GM19397 (cell line): Measurements from ENCODE around the gene KIF16B.

Experiments
- ATAC-seq: cut with Tn5 transposase; IDR thresholded peaks from one replicate; pipeline ENCODE4 v1.9.1; 2021; ENCODE audit warnings: mild to moderate bottlenecking, moderate library complexity; ENCODE audit not compliant: unreplicated experiment

The KIF16B gene

GRCh38 chr20:16308754-16309153 is 264.5 kb downstream of the KIF16B start:
- no peak for ATAC-seq

DNA sequence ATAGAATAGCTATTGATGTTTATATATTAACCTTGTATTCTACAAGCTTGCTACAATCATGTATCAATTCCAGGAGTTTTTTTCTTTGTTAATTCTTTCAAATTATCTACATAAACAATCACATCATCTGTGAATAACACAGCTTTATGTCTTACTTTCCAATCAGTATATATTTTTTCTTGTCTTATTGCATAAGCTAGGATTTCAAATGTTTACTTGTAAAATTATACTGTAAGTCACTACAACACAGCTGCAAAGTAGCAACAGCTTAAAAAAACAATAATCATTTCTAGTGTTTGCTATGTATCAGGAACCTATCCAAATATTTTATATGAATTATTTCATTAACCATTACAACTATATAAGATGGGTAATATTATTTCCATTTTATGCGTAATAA is 270.4 kb downstream of the KIF16B start:
- no peak for ATAC-seq

DNA sequence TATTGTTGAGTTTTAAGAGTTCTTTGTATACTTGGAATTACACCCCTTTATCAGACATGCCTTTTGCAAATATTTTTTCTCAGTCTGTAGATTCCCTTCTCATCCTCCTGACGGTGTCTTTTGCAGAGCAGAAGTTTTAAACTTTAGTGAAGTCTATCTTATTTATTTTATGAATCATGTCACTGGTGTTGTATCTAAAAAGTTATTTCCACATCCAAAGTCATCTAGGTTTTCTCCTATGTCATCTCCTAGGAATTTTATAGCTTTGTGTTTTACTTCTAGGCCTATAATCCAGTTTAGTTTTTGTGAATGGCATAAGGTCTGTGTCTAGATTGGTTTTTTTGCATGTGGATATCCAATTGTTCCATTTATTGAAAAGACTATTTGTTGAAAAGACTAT is 271.3 kb downstream of the KIF16B start:
- ATAC-seq: no peak

DNA sequence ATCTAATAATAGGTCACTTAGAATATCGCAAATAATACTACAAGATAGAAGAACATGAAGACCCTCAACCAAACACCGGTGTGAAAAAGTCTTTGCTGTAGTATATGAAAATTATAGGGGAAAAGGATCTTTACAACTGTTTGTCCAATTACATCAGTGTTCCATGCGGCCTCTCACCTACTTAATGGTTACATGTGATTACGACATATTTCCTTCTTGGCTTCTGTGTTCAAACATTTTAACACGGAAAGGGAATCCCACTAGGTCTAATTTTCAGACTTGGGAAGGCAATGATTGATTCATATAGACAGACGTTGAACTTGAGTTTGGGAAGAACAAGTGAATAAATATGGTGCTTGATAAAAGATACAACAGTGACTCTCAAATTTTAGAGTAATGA is 273.4 kb downstream of the KIF16B start:
- ATAC-seq: no peak

GRCh38 chr20:16296931-16297330 is 276.3 kb downstream of the KIF16B start:
- ATAC-seq: no peak

- no peak for ATAC-seq
Observed at GRCh38 chr20:16295534-16295933, 277.7 kb downstream of the KIF16B start.

- no peak for ATAC-seq
Observed at GRCh38 chr20:16293590-16293989, 279.7 kb downstream of the KIF16B start.

DNA sequence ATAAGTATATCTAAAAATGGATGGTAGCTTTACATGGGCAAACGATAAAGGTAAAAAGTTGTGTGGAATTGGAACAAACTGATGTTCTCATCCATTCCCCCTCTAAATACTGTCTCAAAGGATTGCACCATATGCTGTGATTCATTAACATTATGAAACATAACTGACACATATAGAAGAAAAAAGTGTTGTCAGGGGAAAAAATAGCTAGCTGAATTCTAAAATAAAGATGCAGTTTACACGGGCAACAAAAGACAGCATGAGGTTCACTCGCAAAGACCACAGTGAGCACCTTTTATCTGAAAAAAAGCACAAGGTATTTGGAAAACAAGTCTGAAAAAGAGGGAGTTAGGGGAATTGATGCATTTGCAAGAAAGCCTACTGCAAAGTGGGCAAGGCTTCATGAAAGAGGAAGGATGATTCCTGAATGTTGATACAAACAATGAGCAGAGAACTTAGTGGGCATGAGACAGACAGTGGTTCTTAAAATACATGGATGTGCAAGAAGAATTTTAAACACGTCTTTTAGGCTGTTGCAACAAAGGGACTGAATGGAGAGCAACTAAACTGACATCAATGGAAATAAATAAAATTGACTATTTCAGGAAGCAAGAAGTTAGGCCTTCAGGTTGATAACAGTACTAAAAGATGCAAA is 280.9 kb downstream of the KIF16B start:
- ATAC-seq: no peak

DNA sequence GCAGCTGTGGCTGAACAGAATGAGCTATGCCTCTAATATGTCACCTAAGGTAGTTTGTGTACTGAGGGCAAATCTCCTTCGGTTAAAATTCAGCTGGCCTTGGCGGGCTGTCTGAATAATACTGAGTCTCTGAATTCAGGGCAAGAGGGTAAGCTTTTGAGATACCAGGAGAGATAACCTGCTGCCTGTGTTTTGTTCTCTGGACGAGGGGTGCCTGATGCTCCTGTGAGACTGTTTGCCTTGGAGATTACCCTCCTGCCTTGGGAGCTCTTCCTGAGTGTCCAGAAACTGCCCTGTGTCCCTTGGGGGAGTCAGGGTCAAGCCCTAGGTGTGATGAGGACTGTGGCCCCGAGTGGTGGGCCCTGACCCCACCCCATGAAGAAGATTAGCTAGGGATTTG is 282.9 kb downstream of the KIF16B start:
- ATAC-seq: no peak

GRCh38 chr20:16287776-16288175 is 285.5 kb downstream of the KIF16B start:
- ATAC-seq: no peak

GRCh38 chr20:16286601-16287000 is 286.6 kb downstream of the KIF16B start:
- ATAC-seq: no peak

DNA sequence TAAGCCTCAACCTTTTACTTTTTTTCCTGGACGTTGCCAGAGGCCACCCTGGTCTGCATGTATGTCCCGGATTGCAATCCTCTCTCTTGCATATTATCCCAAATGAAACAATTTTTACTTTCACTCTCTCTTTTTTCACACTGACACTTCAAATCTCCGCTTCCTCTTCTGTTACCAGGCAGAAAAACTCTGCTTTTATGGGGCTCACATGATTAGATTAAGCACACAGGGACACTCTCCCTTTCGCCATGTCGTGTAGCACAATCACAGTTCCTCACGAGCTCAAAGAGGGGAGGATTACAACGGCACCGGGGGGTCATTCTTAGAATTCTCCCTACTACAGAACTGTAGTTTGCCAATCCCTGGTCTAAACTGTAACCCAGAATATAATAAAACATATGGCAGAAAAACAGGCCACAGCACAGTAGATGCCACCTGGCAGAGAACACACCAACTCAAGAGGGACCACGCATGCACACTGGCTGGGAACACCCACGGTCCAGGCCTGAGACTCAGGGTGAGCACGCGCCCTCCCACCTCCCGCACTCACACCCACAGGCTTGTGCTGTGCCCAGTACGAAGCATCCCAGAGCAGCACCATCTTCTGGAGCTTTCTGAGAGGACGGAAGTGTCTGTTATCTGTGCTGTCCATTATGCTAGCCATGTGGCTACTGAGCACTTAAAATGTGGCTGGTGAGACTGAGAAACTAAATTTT is 288.7 kb downstream of the KIF16B start:
- ATAC-seq: no peak

- ATAC-seq: no peak
Observed at GRCh38 chr20:16283978-16284377, 289.3 kb downstream of the KIF16B start.

DNA sequence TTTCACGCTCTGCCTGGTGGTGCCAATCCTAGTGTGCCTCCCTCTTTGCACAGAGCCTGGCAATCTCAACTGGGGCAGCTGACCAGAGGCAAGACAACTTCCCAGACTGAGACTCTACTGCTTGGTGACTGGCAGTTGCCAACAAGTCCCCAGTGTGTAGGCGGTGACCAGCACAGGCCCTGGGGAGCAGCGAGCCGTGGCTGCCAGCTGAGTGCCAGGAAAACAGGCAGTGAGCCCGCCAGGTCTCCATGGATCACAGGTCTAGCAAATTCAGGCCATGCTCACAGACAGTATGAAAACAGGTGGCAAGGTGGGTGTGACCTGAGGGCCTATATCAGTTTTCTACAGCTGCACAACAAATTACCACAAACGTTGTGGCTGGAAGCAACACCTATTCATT is 289.9 kb downstream of the KIF16B start:
- ATAC-seq: no peak

DNA sequence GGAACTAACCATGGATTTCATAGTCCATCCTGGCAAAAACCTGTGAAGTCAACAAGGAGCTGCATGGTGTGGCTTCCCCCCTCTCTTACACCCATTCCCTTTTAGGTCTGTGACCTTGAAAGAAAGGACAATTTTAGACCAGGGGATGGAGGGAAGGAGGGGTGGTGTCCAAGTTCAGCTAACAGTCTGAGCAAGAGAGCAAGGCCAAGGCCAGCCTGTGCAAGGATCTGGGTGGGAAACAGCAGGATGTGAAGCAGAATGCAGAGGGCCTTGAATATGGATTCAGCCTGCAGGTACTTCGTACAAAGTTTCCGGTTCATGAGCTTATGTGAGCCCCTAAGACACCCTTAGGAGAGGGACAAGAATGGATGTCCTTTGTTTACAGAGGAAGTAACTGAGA is 293.0 kb downstream of the KIF16B start:
- ATAC-seq: no peak

DNA sequence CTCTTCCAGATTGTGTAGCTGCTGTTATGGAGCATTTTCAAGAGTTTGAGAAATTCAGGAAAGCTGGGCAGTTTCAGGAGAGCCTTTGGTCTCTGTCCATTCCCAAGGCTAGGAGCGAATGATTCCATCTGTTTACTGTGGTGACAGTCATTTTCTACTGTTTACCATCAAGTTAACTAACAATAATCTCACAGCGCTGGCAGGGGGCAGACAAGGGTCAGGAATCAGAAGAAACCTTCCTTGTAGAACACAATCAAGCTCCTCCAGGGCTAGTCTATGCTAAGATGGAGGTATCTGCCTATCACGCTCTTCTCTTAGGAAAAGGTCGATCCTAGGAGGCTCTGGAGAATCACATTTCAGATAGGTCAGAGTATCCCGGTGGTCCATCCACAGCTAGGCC is 293.9 kb downstream of the KIF16B start:
- ATAC-seq: no peak

- ATAC-seq: no peak
Observed at GRCh38 chr20:16273812-16274555, 299.3 kb downstream of the KIF16B start.

GRCh38 chr20:16272780-16273360 is 300.4 kb downstream of the KIF16B start:
- ATAC-seq: no peak

DNA sequence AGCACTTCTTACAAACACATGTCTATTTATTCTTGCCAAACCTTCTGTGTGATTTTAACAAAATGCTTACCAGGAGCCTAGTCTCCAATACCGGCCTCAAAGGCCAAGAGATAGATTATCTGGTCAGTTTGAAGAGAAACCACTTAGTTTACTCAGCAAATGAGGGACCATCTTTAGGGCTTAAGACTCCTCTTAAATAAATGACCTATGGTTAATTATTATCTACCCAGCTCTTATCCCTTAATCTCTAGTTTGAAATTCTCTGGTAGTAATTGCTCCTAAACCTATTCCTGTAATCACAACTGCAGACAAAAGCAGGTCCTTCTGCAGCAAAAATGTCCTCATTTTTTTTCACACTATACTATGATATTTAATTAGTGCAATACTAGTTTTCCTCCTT is 301.8 kb downstream of the KIF16B start:
- no peak for ATAC-seq

GRCh38 chr20:16270989-16271388 is 302.3 kb downstream of the KIF16B start:
- ATAC-seq: no peak

GRCh38 chr20:16270314-16270931 is 302.8 kb downstream of the KIF16B start:
- no peak for ATAC-seq
